NCI-H524 (cell line): ENCODE measurements around the gene MYO7B.

Experiments used
- DNase-seq, 2 experiments: peaks; one replicate each; lab custom pipeline; 2025; lab: John Stamatoyannopoulos, UW

The MYO7B gene

GRCh38 chr2:127535422-127535901, at the start of gene MYO7B:
Gene MYO7B (plus strand): TSS chr2:127535683. CDS start chr2:127559723, 24,040 bp downstream.
- DNase-seq = no peak

- DNase-seq = no peak
These were observed 49.8 kb upstream of the MYO7B start for GRCh38 chr2:127485694-127486071.

DNA sequence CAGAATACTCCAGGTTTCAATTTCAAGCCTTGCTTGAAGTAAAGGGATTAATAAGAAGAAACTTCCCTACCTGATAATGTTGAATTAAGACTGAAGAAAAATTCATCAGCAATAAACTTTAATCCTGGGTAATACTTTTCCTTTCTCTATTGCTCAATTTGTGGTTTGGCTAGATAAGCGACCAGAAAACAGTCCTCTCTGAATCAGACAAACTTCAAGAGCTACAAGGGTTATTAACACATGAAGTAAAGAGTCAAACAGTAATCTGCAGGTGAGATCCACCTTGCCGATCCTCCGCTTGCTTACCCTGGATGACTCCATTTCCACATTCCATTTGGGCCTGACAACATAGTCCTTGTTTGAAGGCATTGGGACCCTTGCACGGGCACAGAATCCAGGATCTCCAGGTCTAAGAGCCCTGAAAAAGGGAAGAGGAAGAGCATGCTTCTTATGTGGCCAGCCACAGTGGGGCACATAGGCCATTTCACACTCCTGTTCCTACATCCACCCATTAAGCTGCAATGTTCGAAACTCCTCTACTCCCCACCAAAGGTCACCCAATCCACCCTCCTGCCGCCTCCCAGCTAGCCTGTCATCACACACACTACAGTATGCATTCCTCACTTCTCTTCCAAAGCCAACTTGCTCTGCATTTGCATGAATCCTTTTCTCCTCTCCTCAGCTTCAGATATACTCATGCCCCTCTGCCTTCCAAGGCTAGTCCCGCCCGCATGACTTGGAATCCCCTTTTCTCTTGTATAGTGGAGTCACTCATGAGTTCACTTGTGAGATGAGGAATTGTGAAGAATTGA, 49.0 kb upstream of the MYO7B start:
- DNase-seq = no peak

DNA sequence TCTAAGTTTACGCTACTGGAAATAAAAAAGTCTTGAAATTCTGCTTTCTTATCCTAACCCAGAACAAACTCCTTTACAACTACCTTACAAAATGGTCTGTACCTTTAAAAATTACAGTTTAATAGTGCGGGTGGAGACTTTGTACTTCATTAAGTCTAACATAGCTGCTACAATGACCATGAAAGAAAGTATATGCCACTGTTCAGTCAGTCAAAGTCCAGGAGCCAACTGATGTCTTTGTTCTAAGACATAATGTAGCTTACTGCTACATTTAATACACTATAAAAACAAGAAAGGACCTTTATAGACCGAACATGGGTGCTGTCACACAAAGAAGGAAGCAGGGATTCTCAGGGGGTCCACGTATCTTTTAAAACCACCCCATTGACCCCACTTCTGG, 45.2 kb upstream of the MYO7B start:
- DNase-seq = no peak

DNA sequence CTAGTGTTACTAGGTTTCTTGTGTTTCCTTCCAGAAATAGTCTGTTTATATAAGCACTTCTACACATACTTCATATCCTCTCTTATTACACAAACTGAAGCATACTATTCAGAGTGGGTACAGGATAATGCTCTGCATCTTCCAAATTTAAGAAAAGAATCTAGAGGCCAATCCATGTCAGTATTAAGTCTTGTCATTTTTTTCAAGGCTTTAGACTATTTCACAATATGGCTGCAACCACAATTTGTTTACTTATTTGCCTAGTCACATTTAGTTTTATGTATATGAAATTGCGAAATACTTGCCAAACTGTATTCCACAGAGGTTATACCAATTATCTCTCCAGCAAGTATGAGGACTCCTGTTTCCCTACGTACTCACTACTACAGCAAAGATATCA, 37.1 kb upstream of the MYO7B start:
- no peak for DNase-seq

- DNase-seq = no peak
These were observed 32.0 kb upstream of the MYO7B start for GRCh38 chr2:127503491-127503890.

- DNase-seq = no peak
These were observed 30.7 kb upstream of the MYO7B start for GRCh38 chr2:127504552-127505430.

GRCh38 chr2:127506510-127506909, 29.0 kb upstream of the MYO7B start:
- no peak for DNase-seq

DNA sequence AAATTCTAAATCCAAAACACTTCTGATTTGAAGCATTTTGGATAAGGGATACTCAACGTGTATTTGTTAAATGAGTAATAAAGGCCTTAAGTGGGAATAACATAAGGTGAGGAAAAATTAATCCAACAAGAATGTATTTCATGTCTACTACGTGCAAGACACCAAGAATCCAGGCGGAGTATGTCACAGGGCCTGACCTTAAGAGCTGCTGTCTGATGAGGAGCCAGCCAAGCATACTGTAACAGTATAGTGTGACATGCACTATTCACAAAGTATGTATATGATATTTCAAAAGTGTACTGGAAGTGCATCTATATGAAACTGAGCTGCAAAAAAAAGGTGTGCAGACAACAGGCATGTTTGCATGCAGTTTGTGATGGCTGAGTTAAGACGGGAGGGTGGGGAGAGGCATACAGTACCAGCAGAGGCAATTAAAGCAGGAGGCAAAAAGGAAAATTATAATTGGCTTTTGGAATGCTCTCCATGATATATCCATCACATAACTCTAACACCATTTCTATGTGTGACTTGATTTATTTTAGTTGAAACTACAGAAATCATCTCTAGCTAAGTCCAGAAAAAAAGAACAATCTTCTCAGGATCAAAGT, 27.4 kb upstream of the MYO7B start:
- peak in 1 of 2 experiments; percentile 51 for DNase-seq

- peak; percentile 60 to 81 for DNase-seq
These were observed 26.9 kb upstream of the MYO7B start for GRCh38 chr2:127508631-127509034.

- DNase-seq = no peak
These were observed 25.4 kb upstream of the MYO7B start for GRCh38 chr2:127510073-127510472.

GRCh38 chr2:127511090-127511695, 24.3 kb upstream of the MYO7B start:
- no peak for DNase-seq

GRCh38 chr2:127511917-127512316, 23.6 kb upstream of the MYO7B start:
- no peak for DNase-seq

DNA sequence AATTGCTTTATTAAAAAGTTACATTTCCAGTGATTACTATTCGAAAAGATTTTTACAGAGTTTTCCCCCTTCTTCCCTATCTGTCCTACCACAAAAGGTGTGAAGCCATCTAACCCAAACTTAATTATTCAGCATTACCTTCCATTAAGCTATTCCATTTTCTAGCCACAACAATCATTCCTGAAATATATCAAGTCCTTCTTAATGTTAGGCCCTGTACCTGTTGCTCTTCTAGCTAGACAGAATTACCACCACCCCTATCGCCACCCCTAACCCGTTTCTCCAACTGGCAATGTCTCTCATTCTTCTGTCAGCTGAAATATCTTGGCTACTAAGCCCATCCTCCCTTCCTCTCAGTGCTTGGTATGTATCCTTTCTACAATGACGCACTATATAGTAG, 23.1 kb upstream of the MYO7B start:
- no peak for DNase-seq

- no peak for DNase-seq
These were observed 21.4 kb upstream of the MYO7B start for GRCh38 chr2:127514076-127514475.

GRCh38 chr2:127514485-127514884, 21.0 kb upstream of the MYO7B start:
- no peak for DNase-seq

DNA sequence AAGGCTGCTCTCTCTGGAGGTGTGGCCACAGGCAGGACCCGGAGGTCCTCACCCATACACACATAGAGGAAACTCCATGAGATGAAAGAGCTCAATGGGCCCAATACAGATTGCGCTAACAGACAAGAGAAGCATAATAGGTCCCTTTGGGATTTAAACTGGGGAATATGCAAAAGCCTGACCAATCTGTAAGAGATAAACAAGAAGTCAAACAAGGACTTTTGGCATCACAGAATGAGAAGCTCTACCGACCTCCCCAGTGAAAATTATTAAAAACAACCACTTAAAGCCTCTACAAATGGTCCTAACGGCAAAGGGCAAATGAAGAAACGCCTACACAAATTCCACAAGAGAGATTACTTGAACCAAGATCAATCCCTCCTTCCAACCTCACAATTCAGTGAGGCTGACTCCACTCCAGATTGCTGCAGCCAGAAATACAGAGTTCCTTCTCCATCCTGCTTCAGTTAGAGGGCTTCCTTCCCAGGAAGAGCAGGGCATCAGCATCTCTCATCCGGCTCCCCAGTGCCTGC, 20.0 kb upstream of the MYO7B start:
- peak in 1 of 2 experiments; percentile 1 for DNase-seq

- DNase-seq = no peak
These were observed 19.3 kb upstream of the MYO7B start for GRCh38 chr2:127516041-127516762.

GRCh38 chr2:127517465-127517864, 18.0 kb upstream of the MYO7B start:
- DNase-seq = no peak

DNA sequence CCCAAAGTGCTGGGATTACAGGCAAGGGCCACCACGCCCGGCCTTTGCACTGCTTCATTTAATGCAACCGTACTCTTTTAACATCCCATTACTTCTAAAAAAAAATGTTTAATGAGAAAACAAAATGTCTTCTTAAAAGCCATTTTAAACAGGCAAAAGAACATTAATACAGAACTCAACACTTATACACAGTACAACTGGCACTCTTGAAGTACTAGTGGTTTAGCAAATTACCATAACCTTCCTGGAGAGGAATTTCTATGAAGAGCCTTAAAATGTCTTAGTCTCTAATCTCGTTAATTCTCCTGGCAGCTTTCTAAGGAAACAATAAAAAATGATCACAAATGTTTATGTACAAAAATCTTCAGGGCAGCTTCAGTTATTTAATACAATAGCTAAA, 15.1 kb upstream of the MYO7B start:
- no peak for DNase-seq

DNA sequence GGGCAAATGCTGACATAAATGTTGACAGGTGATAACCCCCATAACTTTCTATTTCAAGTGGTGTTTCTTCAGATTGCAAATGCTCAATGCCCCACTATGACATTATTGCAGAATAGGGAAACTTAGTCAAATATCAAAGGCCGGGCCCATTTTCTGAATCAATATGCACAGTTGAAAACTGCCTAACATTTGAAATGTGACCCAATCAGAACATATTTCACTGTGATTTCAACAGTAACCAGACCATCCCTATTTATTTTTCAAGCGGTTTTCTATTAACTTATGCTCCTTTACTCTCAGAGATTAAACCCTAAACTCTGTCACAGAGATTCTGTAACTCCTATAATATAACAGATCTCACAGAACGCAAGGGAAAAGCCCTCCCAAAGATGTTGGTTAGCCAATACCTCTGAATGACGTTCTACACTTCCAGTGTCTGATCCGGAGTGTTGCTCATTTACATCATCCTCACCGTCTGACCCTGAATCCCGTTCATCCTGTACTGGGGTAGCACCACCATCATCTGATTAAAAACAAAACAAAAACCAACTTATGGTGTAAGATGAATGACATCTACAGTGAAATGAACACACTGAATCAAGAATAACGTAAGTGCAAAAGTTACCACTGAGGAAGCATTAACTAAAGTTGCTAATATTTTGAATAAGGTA, 12.1 kb upstream of the MYO7B start:
- no peak for DNase-seq
